Stimulated activated CD4-positive, alpha-beta T cell treated with anti-CD3 and anti-CD28 coated beads, TNF-alpha, amount 100 ng/mL, for 4 hours (primary cell): Measurements from ENCODE around the gene DENND1C.
A peak's percentile ranks its signal among the peaks of the same experiment; 100 is the strongest.

Source experiments
- DNase-seq, 3 experiments: peaks; one replicate each; pipeline ENCODE4 v3.0.0-alpha.2; 2020; ENCODE audit warnings: low read depth in 3 of 3

Gene DENND1C

GRCh38 chr19:6480848-6481415, 655 bp downstream of the DENND1C start:
- no peak for DNase-seq

GRCh38 chr19:6479836-6480398, 1.7 kb downstream of the DENND1C start:
- DNase-seq: no peak

- DNase-seq: no peak
These were observed 2.8 kb downstream of the DENND1C start for GRCh38 chr19:6478815-6479214.

- DNase-seq: no peak
These were observed 4.6 kb downstream of the DENND1C start for GRCh38 chr19:6476896-6477431.

GRCh38 chr19:6476155-6476895, 5.3 kb downstream of the DENND1C start:
- DNase-seq: peak in 2 of 3 experiments; percentile 25 to 35

GRCh38 chr19:6475321-6476108, 6.1 kb downstream of the DENND1C start:
- DNase-seq: no peak

GRCh38 chr19:6473647-6474046, 7.9 kb downstream of the DENND1C start:
- DNase-seq: no peak

GRCh38 chr19:6472713-6473112, 8.9 kb downstream of the DENND1C start:
- DNase-seq: no peak

GRCh38 chr19:6471076-6471475, 10.5 kb downstream of the DENND1C start:
- no peak for DNase-seq

GRCh38 chr19:6470173-6470572, 11.4 kb downstream of the DENND1C start:
- DNase-seq: no peak

- DNase-seq: no peak
These were observed 14.2 kb downstream of the DENND1C start for GRCh38 chr19:6467384-6467783.

- DNase-seq: no peak
These were observed 14.9 kb downstream of the DENND1C start for GRCh38 chr19:6466526-6467248.

- DNase-seq: no peak
These were observed 15.9 kb downstream of the DENND1C start for GRCh38 chr19:6465663-6466062.

- DNase-seq: no peak
These were observed 16.6 kb downstream of the DENND1C start for GRCh38 chr19:6465006-6465405.

- peak in 2 of 3 experiments; percentile 28 to 44 for DNase-seq
These were observed 17.3 kb downstream of the DENND1C start, which contains the start of gene CRB3 for GRCh38 chr19:6464070-6464873. TSS of gene CRB3 (plus strand) at chr19:6464271. CDS start at chr19:6464702, 431 bp downstream.

GRCh38 chr19:6460099-6460884, 21.3 kb downstream of the DENND1C start:
- peak; percentile 86 to 94 (median 93) for DNase-seq

- DNase-seq: peak; percentile 23 to 50 (median 36)
These were observed 22.1 kb downstream of the DENND1C start, which contains the start of gene SLC25A23 for GRCh38 chr19:6459262-6460098. TSS of gene SLC25A23 (minus strand) at chr19:6459792. CDS start at chr19:6459628, 164 bp downstream.

GRCh38 chr19:6458695-6459261, 22.8 kb downstream of the DENND1C start:
- no peak for DNase-seq
